Neuronal stem cell (in vitro differentiated cells): ENCODE results near the gene MALRD1.

Experiments
- DNase-seq: peaks from one replicate; pipeline ENCODE4 v3.0.0-alpha.2; 2013; ENCODE audit warnings: low spot score
- H2AFZ ChIP-seq: one replicate; pipeline ENCODE4 v1.6.1; 2013; ENCODE audit warnings: mild to moderate bottlenecking, low read length, inconsistent platforms
- H2AK5ac ChIP-seq: 2 replicates; pipeline ENCODE4 v1.6.1; 2013; ENCODE audit warnings: low read depth, mild to moderate bottlenecking, inconsistent platforms, low read length, moderate library complexity, mixed read lengths
- H2BK120ac ChIP-seq: 2 replicates; pipeline ENCODE4 v1.6.1; 2013; ENCODE audit warnings: low read depth, mild to moderate bottlenecking, inconsistent platforms, low read length, moderate library complexity, mixed read lengths
- H2BK12ac ChIP-seq: one replicate; pipeline ENCODE4 v1.6.1; 2013; ENCODE audit warnings: low read length, inconsistent platforms
- H2BK15ac ChIP-seq: 2 replicates; pipeline ENCODE4 v1.6.1; 2013; ENCODE audit warnings: mild to moderate bottlenecking, low read length, inconsistent platforms, mixed read lengths
- H2BK5ac ChIP-seq: one replicate; pipeline ENCODE4 v1.6.1; 2013; ENCODE audit warnings: inconsistent platforms, mild to moderate bottlenecking, low read length, moderate library complexity
- H3K14ac ChIP-seq: one replicate; pipeline ENCODE4 v1.6.1; 2013; ENCODE audit warnings: low read length, inconsistent platforms
- H3K18ac ChIP-seq: 2 replicates; pipeline ENCODE4 v1.6.1; 2013; ENCODE audit warnings: low read length, inconsistent platforms
- H3K23ac ChIP-seq: 2 replicates; pipeline ENCODE4 v1.6.1; 2013; ENCODE audit warnings: low read depth, mild to moderate bottlenecking, mixed read lengths, low read length, inconsistent platforms; ENCODE audit not compliant: poor library complexity
- H3K27ac ChIP-seq: replicated peaks from 3 replicates; pipeline ENCODE4 v1.5.1; 2013; ENCODE audit warnings: low read length, inconsistent platforms
- H3K27me3 ChIP-seq, 3 experiments: 2 replicates each; pipeline ENCODE4 v1.6.1; 2013; ENCODE audit warnings: low read length in 3 of 3, mild to moderate bottlenecking in 2 of 3, inconsistent platforms in 1 of 3, low read depth in 1 of 3, mixed read lengths in 1 of 3, moderate library complexity in 1 of 3; ENCODE audit not compliant: control insufficient read depth in 3 of 3, insufficient read depth in 3 of 3
- H3K36me3 ChIP-seq, 2 donors: replicated peaks in 1 of 2; 2 replicates each; pipeline ENCODE4 v1.6.1; 2013; ENCODE audit warnings: low read length in 2 of 2; ENCODE audit not compliant: control insufficient read depth in 2 of 2, insufficient read depth in 2 of 2
- H3K4ac ChIP-seq: 2 replicates; pipeline ENCODE4 v1.6.1; 2013; ENCODE audit warnings: inconsistent platforms, mild to moderate bottlenecking, low read length, moderate library complexity
- H3K4me1 ChIP-seq, 2 donors: 1 replicate in 1 of 2; 2 replicates in 1 of 2; pipeline ENCODE4 v1.6.1; 2013; ENCODE audit warnings: low read length in 2 of 2, low read depth in 1 of 2; ENCODE audit not compliant: control insufficient read depth in 2 of 2, insufficient read depth in 1 of 2
- H3K4me2 ChIP-seq: one replicate; pipeline ENCODE4 v1.6.1; 2013; ENCODE audit warnings: mild to moderate bottlenecking, low read length, inconsistent platforms; ENCODE audit not compliant: insufficient read depth, poor library complexity, severe bottlenecking
- H3K4me3 ChIP-seq, 2 donors: 2 replicates each; pipeline ENCODE4 v1.5.1; 2013; ENCODE audit warnings: low read length in 2 of 2, mild to moderate bottlenecking in 2 of 2, inconsistent platforms in 1 of 2, moderate library complexity in 1 of 2
- H3K79me1 ChIP-seq: one replicate; pipeline ENCODE4 v1.6.1; 2013; ENCODE audit warnings: low read depth, mild to moderate bottlenecking, inconsistent platforms, low read length, moderate library complexity
- H3K9ac ChIP-seq: one replicate; pipeline ENCODE4 v1.6.1; 2013; ENCODE audit warnings: mild to moderate bottlenecking, low read depth, low read length, inconsistent platforms; ENCODE audit not compliant: poor library complexity
- H3K9me3 ChIP-seq, 2 donors: replicated peaks in 1 of 2; 2 replicates each; pipeline versions ENCODE3 to v1.6.1; 2013; ENCODE audit warnings: low read length in 2 of 2, mild to moderate bottlenecking in 2 of 2, inconsistent platforms in 1 of 2, low read depth in 1 of 2, mixed read lengths in 1 of 2, moderate library complexity in 1 of 2; ENCODE audit not compliant: control insufficient read depth in 2 of 2, insufficient read depth in 1 of 2
- H4K8ac ChIP-seq: one replicate; pipeline ENCODE4 v1.6.1; 2013; ENCODE audit warnings: low read depth, mild to moderate bottlenecking, inconsistent platforms, low read length, moderate library complexity
- H4K91ac ChIP-seq: one replicate; pipeline ENCODE4 v1.6.1; 2013; ENCODE audit warnings: low read length, low read depth, mild to moderate bottlenecking, inconsistent platforms; ENCODE audit not compliant: poor library complexity
- WGBS, 2 donors: extraction: QIAGEN DNeasy Blood & Tissue Kit; methylation state at CpG; one replicate each; pipeline ENCODE4 v1.1.7; 2013; ENCODE audit warnings: missing lambda C conversion rate in 2 of 2, mixed read lengths in 1 of 2; ENCODE audit not compliant: insufficient read length in 2 of 2, insufficient replicate concordance in 1 of 2; ENCODE audit errors: extremely low coverage in 2 of 2; 5-methylcytosine and 5-hydroxymethylcytosine counted together

The MALRD1 gene

GRCh38 chr10:19416164-19416563 is 367.6 kb downstream of the MALRD1 start:
- H3K27ac ChIP-seq = no peak overlapping the region
- no peak overlapping the region for H2AK5ac ChIP-seq
- H2BK12ac ChIP-seq = no peak overlapping the region
- no peak overlapping the region for H2BK15ac ChIP-seq
- H2BK120ac ChIP-seq = no peak overlapping the region
- no peaks in the 10 kb centered on the region for H3K79me1 ChIP-seq
- H3K9me3 ChIP-seq = no peaks in the 10 kb centered on the region
- H2BK5ac ChIP-seq = no peak overlapping the region
- no peak overlapping the region for H4K91ac ChIP-seq
- no peak for DNase-seq
- no peak overlapping the region for H3K4me2 ChIP-seq
- no peak overlapping the region for H4K8ac ChIP-seq
- H2AFZ ChIP-seq = no peak overlapping the region
- no peak overlapping the region for H3K23ac ChIP-seq
- no peak overlapping the region for H3K4ac ChIP-seq
- no peak overlapping the region for H3K18ac ChIP-seq
- H3K4me3 ChIP-seq = no peak overlapping the region
- H3K14ac ChIP-seq = no peak overlapping the region
- whole genome bisulfite sequencing, 2 donors = no CpG with 5 or more reads among the region's 1 CpG
- H3K4me1 ChIP-seq = no peaks in the 10 kb centered on the region
- no peak overlapping the region for H3K9ac ChIP-seq
- no peaks in the 10 kb centered on the region for H3K36me3 ChIP-seq
- H3K27me3 ChIP-seq = no peaks in the 10 kb centered on the region

- DNase-seq = no peak
- H3K18ac ChIP-seq = no peak overlapping the region
- H3K4me2 ChIP-seq = no peak overlapping the region
- no peak overlapping the region for H4K8ac ChIP-seq
- H3K4ac ChIP-seq = no peak overlapping the region
- H2BK120ac ChIP-seq = no peak overlapping the region
- no peaks in the 10 kb centered on the region for H3K36me3 ChIP-seq
- no peak overlapping the region for H4K91ac ChIP-seq
- no peak overlapping the region for H2AFZ ChIP-seq
- H3K23ac ChIP-seq = no peak overlapping the region
- no peak overlapping the region for H2BK5ac ChIP-seq
- no peaks in the 10 kb centered on the region for H3K4me1 ChIP-seq
- no peak overlapping the region for H3K4me3 ChIP-seq
- H3K14ac ChIP-seq = no peak overlapping the region
- H2AK5ac ChIP-seq = no peak overlapping the region
- no peak overlapping the region for H3K9ac ChIP-seq
- no peak overlapping the region for H2BK15ac ChIP-seq
- no peaks in the 10 kb centered on the region for H3K27me3 ChIP-seq
- WGBS, 2 donors = no CpG with 5 or more reads among the region's 4 CpGs
- H3K27ac ChIP-seq = no peak overlapping the region
- no peaks in the 10 kb centered on the region for H3K9me3 ChIP-seq
- H3K79me1 ChIP-seq = no peaks in the 10 kb centered on the region
- no peak overlapping the region for H2BK12ac ChIP-seq
These were observed 369.1 kb downstream of the MALRD1 start for GRCh38 chr10:19417740-19418139.

DNA sequence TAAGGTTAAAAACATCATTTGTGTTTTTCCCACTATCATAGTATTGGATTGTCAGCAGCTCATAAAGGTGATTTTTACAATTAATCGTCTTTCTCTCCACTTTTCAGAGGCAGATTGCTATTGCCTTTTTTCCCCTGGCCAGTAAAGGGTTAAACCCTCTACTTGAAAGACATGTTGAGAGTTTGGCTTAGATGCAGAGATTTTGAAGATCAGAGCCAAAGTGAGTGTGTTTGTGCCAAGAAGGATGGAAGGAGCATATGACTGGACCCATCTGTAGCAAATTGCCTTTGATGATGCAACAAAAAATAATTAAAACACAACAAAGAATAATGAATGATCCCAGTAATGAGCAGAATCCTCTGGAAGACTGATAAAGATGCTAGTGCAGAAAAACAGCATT is 373.1 kb downstream of the MALRD1 start:
- WGBS, 2 donors = no CpG with 5 or more reads among the region's 1 CpG
- no peak overlapping the region for H2AK5ac ChIP-seq
- no peak overlapping the region for H3K14ac ChIP-seq
- H3K23ac ChIP-seq = no peak overlapping the region
- DNase-seq = no peak
- no peak overlapping the region for H3K18ac ChIP-seq
- H3K9me3 ChIP-seq = no peaks in the 10 kb centered on the region
- no peaks in the 10 kb centered on the region for H3K36me3 ChIP-seq
- no peaks in the 10 kb centered on the region for H3K79me1 ChIP-seq
- no peak overlapping the region for H2BK12ac ChIP-seq
- H4K8ac ChIP-seq = no peak overlapping the region
- no peak overlapping the region for H2BK5ac ChIP-seq
- H3K4ac ChIP-seq = no peak overlapping the region
- no peak overlapping the region for H3K4me3 ChIP-seq
- H3K4me2 ChIP-seq = no peak overlapping the region
- H3K27ac ChIP-seq = no peak overlapping the region
- H4K91ac ChIP-seq = no peak overlapping the region
- no peak overlapping the region for H2BK120ac ChIP-seq
- H2AFZ ChIP-seq = no peak overlapping the region
- no peak overlapping the region for H2BK15ac ChIP-seq
- H3K4me1 ChIP-seq = no peaks in the 10 kb centered on the region
- H3K9ac ChIP-seq = no peak overlapping the region
- no peaks in the 10 kb centered on the region for H3K27me3 ChIP-seq

DNA sequence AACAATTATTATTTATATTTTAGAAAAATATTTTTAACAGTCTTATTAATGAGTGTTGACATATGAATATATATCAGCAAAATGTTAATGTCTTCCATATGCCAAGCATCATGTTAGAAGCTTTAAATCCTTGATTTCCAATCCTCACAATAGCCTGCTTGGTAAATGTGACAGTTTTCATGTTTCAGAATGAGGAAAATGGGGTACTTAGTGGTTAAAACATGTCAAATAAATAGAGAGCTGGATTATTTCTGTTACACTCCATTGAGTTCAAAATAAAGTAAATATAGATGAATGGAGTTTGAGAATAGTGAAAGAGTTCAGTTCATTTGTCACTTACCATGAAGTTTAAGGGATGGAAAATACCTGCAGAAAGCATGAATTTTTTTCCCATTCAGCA is 377.4 kb downstream of the MALRD1 start:
- Histone ChIP-seq H3K4me2 (no peak overlapping the region), H3K4me1 (no peaks in the 10 kb centered on the region), H3K14ac (no peak overlapping the region), H3K4ac (no peak overlapping the region), H3K27me3 (no peaks in the 10 kb centered on the region), H3K36me3 (no peaks in the 10 kb centered on the region), H4K8ac (no peak overlapping the region), H3K9ac (no peak overlapping the region), H3K79me1 (no peaks in the 10 kb centered on the region), H2BK12ac (no peak overlapping the region), H2BK5ac (no peak overlapping the region), H3K27ac (no peak overlapping the region), H3K9me3 (no peaks in the 10 kb centered on the region), H2BK120ac (no peak overlapping the region), H4K91ac (no peak overlapping the region), H2AK5ac (no peak overlapping the region), H3K4me3 (no peak overlapping the region), H2AFZ (no peak overlapping the region), H3K18ac (no peak overlapping the region), H3K23ac (no peak overlapping the region), H2BK15ac (no peak overlapping the region)
- no peak for DNase-seq
